Tibial artery (tissue), 4 donors: ENCODE measurements around the gene KRT9.

Source experiments
- DNase-seq, 2 donors: peaks; one replicate each; pipeline ENCODE4 v3.0.0-alpha.2; 2019
- H3K27ac ChIP-seq, 2 donors: fragments of 200-600 bp; sonication (generic) in 1 of 2; 1 replicate in 1 of 2; 2 replicates in 1 of 2; pipeline ENCODE4 v1.5.1; 2018 to 2019; ENCODE audit warnings: mild to moderate bottlenecking in 1 of 2
- H3K27me3 ChIP-seq, 2 donors: fragments of 200-600 bp; sonication (generic) in 1 of 2; one replicate each; pipeline versions ENCODE4 v1.5.1 to v1.6.0; 2016 to 2019
- H3K36me3 ChIP-seq, 3 donors: fragments of 200-600 bp; sonication (generic) in 2 of 3; one replicate each; pipeline ENCODE4 v1.5.1; 2016 to 2019; ENCODE audit warnings: mild to moderate bottlenecking in 2 of 3
- H3K4me1 ChIP-seq, 4 donors: fragments of 200-600 bp; sonication (generic) in 2 of 4; 1 replicate in 3 of 4; 2 replicates in 1 of 4; pipeline ENCODE4 v1.5.1; 2016 to 2019
- H3K4me3 ChIP-seq, 2 donors: fragments of 200-600 bp; sonication (generic) in 1 of 2; 1 replicate in 1 of 2; 2 replicates in 1 of 2; pipeline ENCODE4 v1.5.1; 2018 to 2019; ENCODE audit warnings: mild to moderate bottlenecking in 2 of 2
- H3K9me3 ChIP-seq, 3 donors: fragments of 200-600 bp; sonication (generic) in 1 of 3; one replicate each; pipeline ENCODE4 v1.5.1; 2016 to 2019
- CTCF ChIP-seq, 2 experiments: fragments of 200-600 bp in 1 of 2; fragments of 450-650 bp in 1 of 2; IDR thresholded peaks; one replicate each; pipeline ENCODE4 v1.5.1; 2017 to 2019; ENCODE audit warnings: antibody characterized with exemption in 2 of 2, mild to moderate bottlenecking in 1 of 2, moderate library complexity in 1 of 2
- intact Hi-C: fragments of 100-400 bp; cut with DNase I; formaldehyde crosslinking; loops from one replicate; pipeline ENCODE4 v1.15.0; 2023; ENCODE audit warnings: low total_unique reads

KRT9 gene

GRCh38 chr17:41552455-41552854 lies 19.4 kb downstream of the KRT9 start:
- no peak for DNase-seq
- Histone ChIP-seq H3K36me3 (no peaks in the 10 kb centered on the region), H3K27me3 (peaks cover 0 to 10% of the 10 kb centered on the region in 2 donors), H3K4me1 (peaks cover 0 to 25% (median 22%) of the 10 kb centered on the region in 4 donors), H3K9me3 (no peaks in the 10 kb centered on the region), H3K27ac (no peak overlapping the region), H3K4me3 (no peak overlapping the region)
- no peak for TF ChIP-seq CTCF (IDR thresholded peaks at IDR 0.05)
- intact Hi-C loops, result loop anchor here (5.0 kb wide), 1 partner anchor 645 kb away; no protein-coding TSS in a partner anchor

GRCh38 chr17:41551365-41551764 lies 20.5 kb downstream of the KRT9 start:
- Histone ChIP-seq H3K9me3 (no peaks in the 10 kb centered on the region), H3K27me3 (peaks cover 0 to 1% of the 10 kb centered on the region in 2 donors), H3K4me3 (no peak overlapping the region), H3K36me3 (no peaks in the 10 kb centered on the region), H3K27ac (no peak overlapping the region), H3K4me1 (peaks cover 0 to 28% (median 25%) of the 10 kb centered on the region in 4 donors)
- intact Hi-C loops, result loop anchor here (5.0 kb wide), 1 partner anchor 644 kb away; no protein-coding TSS in a partner anchor
- TF ChIP-seq CTCF (IDR thresholded peaks at IDR 0.05), result no peak
- no peak for DNase-seq

- no peaks in the 10 kb centered on the region for H3K36me3 ChIP-seq
- intact Hi-C loops, result loop anchor here (5.0 kb wide), 3 partner anchors 98 to 642 kb away; no protein-coding TSS in a partner anchor
- no peak for TF ChIP-seq CTCF (IDR thresholded peaks at IDR 0.05)
- DNase-seq, result no peak
- H3K27ac ChIP-seq, result no peak overlapping the region
- H3K9me3 ChIP-seq, result no peaks in the 10 kb centered on the region
- H3K4me1 ChIP-seq, result peaks cover 0 to 28% (median 25%) of the 10 kb centered on the region in 4 donors
- H3K4me3 ChIP-seq, result no peak overlapping the region
- H3K27me3 ChIP-seq, result no peaks in the 10 kb centered on the region
These were observed 22.2 kb downstream of the KRT9 start for GRCh38 chr17:41549596-41550039.

- peak overlapping the region; percentile 4 to 23 for H3K4me3 ChIP-seq
These were observed 22.8 kb downstream of the KRT9 start for GRCh38 chr17:41548844-41549595.

More at GRCh38 chr17:41548844-41549595, 22.8 kb downstream of the KRT9 start:
- peak; percentile 84 to 90 for TF ChIP-seq CTCF (IDR thresholded peaks at IDR 0.05)
- Histone ChIP-seq H3K27ac (peak overlapping the region; percentile 61 to 62), H3K36me3 (no peaks in the 10 kb centered on the region), H3K9me3 (no peaks in the 10 kb centered on the region), H3K4me1 (peaks cover 0 to 28% (median 25%) of the 10 kb centered on the region in 4 donors), H3K27me3 (no peaks in the 10 kb centered on the region)
- intact Hi-C loops, result loop anchor here (5.0 kb wide), 2 partner anchors 98 to 113 kb away; no protein-coding TSS in a partner anchor
- DNase-seq, result peak; percentile 84 to 87
